Measurements from ENCODE around the gene AHI1. TPM values are rescaled to one million over a fixed set of nuclear protein-coding genes. Genes with fewer than 3 reads are reported as not detected.

Gene AHI1
- total and polyA plus RNA-seq, 3 donors from 2014 or later: 33.9 to 93.1 (median 56.4) TPM

GRCh38 chr6:135514706-135515105 lies 17.2 kb upstream of the AHI1 start:
- intact Hi-C loops (cut with DNase I; ENCODE audit: low total_unique reads): no loop called here
- 75 to 79% methylated on average over 3 of the region's 3 CpGs for WGBS, 2 donors

GRCh38 chr6:135506270-135506997 lies 8.9 kb upstream of the AHI1 start:
- DNase-seq: no peak
- Histone ChIP-seq H3K27ac (no peak overlapping the region), H3K36me3 (ENCODE audit: low read depth, missing control alignments) (no peaks in the 10 kb centered on the region), H3K27me3 (no peaks in the 10 kb centered on the region), H3K4me3 (no peak overlapping the region), H3K9me3 (no peaks in the 10 kb centered on the region), H3K4me1 (no peaks in the 10 kb centered on the region)
- no peak for TF ChIP-seq POLR2A (IDR thresholded peaks at IDR 0.05)
- peak in 1 of 3 experiments; percentile 40 for TF ChIP-seq CTCF (IDR thresholded peaks at IDR 0.05)
- intact Hi-C loops (cut with DNase I; ENCODE audit: low total_unique reads): no loop called here
- WGBS, 2 donors: 72 to 79% methylated on average over 4 of the region's 4 CpGs

More at GRCh38 chr6:135514706-135515105, 17.2 kb upstream of the AHI1 start:
- no peak for TF ChIP-seq POLR2A (IDR thresholded peaks at IDR 0.05)
- TF ChIP-seq CTCF (IDR thresholded peaks at IDR 0.05): no peak
- Histone ChIP-seq H3K4me1 (no peaks in the 10 kb centered on the region), H3K36me3 (ENCODE audit: low read depth, missing control alignments) (no peaks in the 10 kb centered on the region), H3K27me3 (no peaks in the 10 kb centered on the region), H3K27ac (no peak overlapping the region), H3K4me3 (no peak overlapping the region), H3K9me3 (no peaks in the 10 kb centered on the region)
- no peak for DNase-seq

DNA sequence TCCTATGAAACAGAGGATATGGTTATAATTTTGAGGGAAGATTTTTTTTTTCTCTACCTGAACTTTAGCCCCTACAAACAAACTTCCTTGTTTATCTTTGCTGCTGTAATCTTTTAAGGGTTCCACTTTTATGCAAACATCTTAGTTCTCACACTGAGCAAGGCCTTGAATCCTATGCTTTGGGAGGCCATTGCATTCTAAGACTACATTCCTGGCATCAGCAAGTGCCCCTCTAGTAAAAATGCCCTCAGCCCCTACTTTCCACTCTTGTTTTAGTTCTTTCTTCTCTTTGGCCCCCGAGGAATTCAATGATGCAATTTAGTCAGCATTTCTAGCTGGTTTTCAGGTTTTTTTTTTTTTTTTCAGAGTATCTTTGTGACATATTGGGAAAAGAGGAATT lies 8.1 kb upstream of the AHI1 start:
- Histone ChIP-seq H3K9me3 (no peaks in the 10 kb centered on the region), H3K4me3 (no peak overlapping the region), H3K36me3 (ENCODE audit: low read depth, missing control alignments) (no peaks in the 10 kb centered on the region), H3K4me1 (no peaks in the 10 kb centered on the region), H3K27ac (no peak overlapping the region), H3K27me3 (no peaks in the 10 kb centered on the region)
- intact Hi-C loops (cut with DNase I; ENCODE audit: low total_unique reads): no loop called here
- TF ChIP-seq CTCF (IDR thresholded peaks at IDR 0.05) (no peak), POLR2A (IDR thresholded peaks at IDR 0.05) (no peak)
- DNase-seq: no peak
- WGBS, 2 donors: 56 to 62% methylated on average over 1 of the region's 1 CpG

DNA sequence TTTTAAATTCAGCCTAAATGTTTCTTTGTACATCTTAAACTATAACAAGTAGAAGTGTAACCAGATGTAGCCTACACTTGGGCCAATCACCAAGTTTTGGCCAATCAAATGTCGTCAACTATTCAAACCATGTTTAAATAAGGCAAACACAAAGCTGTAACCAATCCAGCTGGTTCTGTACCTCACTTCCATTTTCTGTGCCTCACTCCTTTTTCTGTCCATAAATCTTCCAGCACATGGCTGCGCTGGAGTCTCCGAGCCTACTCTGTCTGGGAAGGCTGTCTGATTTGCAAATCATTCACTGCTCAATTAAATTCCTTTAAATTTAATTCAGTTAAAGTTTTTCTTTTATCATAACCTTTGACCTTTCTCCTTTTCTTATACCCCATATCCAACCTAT lies 7.7 kb upstream of the AHI1 start:
- no peaks in the 10 kb centered on the region for H3K9me3 ChIP-seq
- intact Hi-C loops (cut with DNase I; ENCODE audit: low total_unique reads): no loop called here
- no peak overlapping the region for H3K27ac ChIP-seq
- no peaks in the 10 kb centered on the region for H3K36me3 ChIP-seq (ENCODE audit: low read depth, missing control alignments)
- H3K4me3 ChIP-seq: no peak overlapping the region
- DNase-seq: no peak
- no peaks in the 10 kb centered on the region for H3K27me3 ChIP-seq
- WGBS, 2 donors: 93 to 98% methylated on average over 3 of the region's 3 CpGs
- H3K4me1 ChIP-seq: no peaks in the 10 kb centered on the region
- TF ChIP-seq CTCF (IDR thresholded peaks at IDR 0.05) (no peak), POLR2A (IDR thresholded peaks at IDR 0.05) (no peak)

DNA sequence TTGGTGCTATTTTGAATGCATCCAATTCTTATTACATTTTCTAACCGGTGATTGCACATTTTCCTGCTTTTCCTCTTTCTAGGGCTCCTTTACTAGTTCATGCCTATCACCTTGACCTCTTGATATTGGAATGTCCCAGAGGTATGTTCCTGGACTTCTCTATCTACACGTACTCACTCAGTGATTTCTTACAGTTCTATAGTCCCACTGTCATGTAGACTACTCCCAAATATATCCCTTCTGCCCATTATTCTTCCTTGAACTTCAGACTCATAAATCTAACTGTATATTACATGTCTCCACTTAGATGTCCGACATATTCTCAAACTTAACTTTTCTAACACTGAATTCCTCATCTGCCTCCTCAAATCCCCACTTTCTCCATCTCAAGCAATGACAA lies 7.2 kb upstream of the AHI1 start:
- intact Hi-C loops (cut with DNase I; ENCODE audit: low total_unique reads): no loop called here
- WGBS, 2 donors: 72 to 81% methylated on average over 3 of the region's 3 CpGs
- TF ChIP-seq CTCF (IDR thresholded peaks at IDR 0.05) (no peak), POLR2A (IDR thresholded peaks at IDR 0.05) (no peak)

More for the DNA sequence above, 7.2 kb upstream of the AHI1 start:
- H3K36me3 ChIP-seq (ENCODE audit: low read depth, missing control alignments): no peaks in the 10 kb centered on the region
- no peak overlapping the region for H3K27ac ChIP-seq
- no peaks in the 10 kb centered on the region for H3K9me3 ChIP-seq
- no peaks in the 10 kb centered on the region for H3K4me1 ChIP-seq
- DNase-seq: no peak
- no peaks in the 10 kb centered on the region for H3K27me3 ChIP-seq
- no peak overlapping the region for H3K4me3 ChIP-seq

Measured in testis (tissue), 3 donors.